GM19438 (cell line): ENCODE data around the gene ZMPSTE24.

Experiments
- ATAC-seq: cut with Tn5 transposase; IDR thresholded peaks from one replicate; pipeline ENCODE4 v1.9.1; 2021; ENCODE audit warnings: low read depth; ENCODE audit not compliant: unreplicated experiment

Gene ZMPSTE24

GRCh38 chr1:40302475-40302874 is 44.4 kb downstream of the ZMPSTE24 start:
- ATAC-seq = no peak

DNA sequence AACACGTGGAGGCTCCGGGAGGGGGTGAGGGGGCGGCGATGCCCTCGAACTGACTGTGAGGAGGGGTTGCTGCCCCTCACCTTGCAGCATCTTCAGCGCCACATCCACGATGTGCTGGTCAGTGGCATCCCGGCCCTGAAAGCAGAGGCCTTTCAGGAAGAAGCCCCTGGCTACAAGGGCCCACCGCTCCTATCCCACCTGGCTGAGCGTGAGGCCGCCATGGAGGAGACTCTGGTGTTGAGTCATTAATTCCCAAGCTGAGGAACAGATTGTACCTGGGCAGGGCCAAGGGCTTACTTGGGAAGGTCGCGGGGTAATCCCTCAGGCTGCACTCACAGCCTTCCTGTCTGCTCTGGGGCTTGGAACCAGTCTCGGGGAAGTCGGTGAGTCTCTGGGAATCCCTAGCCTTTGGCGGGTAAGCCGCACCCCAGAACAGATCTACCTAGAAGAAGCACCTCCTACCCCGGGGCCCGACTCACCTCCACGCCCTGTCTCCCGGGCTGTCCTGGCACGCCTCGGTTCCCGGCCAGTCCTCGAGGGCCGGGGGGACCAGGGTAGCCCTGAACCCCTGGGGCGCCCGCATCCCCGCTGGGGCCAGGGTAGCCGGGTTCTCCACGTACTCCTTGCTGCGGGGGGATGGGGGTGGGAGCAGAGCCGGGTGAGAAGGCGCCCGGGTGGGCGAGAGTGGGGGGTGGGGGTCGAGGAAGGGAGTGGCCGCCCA is 45.2 kb downstream of the ZMPSTE24 start:
- no peak for ATAC-seq

DNA sequence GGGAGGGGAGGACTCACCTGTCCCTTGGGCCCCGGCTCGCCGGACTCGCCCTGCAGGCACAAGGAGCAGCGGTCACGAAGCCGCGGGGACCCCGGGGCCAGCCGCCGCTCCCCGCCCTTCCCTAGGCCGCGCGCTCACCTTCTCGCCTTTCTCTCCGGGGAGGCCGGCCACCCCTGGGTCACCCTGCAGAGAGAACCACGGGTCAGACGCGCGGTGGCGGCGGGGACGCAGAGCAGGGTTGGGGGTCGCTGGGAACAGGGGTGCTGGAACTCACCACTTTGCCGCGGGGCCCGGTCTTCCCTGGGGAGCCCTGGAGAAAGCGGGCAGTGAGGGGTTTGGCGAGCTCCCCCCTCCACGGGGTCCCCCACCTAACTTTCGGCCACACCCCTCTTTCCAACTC is 45.8 kb downstream of the ZMPSTE24 start:
- ATAC-seq = no peak

GRCh38 chr1:40305451-40305850 is 47.4 kb downstream of the ZMPSTE24 start:
- no peak for ATAC-seq

DNA sequence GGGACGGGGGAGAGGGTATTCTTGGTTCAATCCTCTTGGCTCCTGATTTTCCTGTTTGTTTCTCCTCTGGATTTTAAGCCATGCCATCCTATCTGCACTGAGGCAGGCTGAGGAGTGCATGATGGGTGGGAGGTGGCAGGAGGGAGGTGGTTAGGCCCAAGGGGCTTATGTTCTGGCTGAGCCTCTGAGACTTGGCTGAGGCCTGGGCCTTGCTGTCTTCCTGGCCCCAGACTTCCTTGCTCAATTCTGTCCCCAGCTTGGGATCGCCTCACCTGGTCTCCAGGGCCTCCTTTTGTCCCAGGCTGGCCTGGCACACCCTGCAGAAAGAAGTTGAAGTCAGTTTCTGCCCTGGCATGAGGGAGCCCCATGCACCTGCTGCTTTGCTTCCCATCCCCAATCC is 47.8 kb downstream of the ZMPSTE24 start:
- no peak for ATAC-seq

DNA sequence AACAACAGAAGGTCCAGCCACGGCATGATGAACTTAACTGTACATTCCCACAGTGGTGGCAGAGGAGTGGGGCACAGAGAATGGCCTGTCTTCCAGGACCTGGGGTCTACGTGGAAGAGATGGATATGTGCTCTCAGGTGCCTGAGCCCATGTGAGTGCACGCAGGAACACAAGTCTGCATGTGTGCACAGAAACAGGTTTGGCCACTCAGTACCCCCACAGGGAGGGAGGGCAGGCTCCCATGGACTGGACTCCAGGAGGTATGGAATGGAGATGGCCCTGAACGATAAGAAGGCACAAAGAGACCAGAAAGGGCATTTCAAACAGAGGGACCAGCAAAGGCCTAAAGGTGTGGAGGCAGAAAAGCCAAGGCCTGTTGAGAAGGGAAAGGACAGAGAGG is 48.3 kb downstream of the ZMPSTE24 start:
- no peak for ATAC-seq

DNA sequence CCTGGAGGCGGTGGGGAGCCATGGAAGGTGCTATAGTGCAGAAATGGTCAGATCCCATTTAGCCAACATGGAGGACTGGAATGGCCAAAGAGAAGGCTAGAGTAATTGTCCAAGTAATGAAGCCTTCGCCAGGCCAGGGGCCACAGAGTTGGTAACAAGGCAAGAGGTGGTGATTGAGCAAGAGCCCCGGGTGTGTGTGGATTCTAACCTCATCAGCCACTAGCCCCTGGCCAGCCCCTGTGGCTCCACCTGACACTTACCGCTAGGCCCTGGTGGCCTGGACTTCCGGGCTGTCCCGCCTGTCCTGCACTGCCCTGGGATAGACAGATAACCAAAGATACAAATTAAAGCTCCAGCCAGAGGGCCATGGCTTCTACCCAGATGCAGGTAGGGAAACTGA is 49.1 kb downstream of the ZMPSTE24 start:
- ATAC-seq = no peak

DNA sequence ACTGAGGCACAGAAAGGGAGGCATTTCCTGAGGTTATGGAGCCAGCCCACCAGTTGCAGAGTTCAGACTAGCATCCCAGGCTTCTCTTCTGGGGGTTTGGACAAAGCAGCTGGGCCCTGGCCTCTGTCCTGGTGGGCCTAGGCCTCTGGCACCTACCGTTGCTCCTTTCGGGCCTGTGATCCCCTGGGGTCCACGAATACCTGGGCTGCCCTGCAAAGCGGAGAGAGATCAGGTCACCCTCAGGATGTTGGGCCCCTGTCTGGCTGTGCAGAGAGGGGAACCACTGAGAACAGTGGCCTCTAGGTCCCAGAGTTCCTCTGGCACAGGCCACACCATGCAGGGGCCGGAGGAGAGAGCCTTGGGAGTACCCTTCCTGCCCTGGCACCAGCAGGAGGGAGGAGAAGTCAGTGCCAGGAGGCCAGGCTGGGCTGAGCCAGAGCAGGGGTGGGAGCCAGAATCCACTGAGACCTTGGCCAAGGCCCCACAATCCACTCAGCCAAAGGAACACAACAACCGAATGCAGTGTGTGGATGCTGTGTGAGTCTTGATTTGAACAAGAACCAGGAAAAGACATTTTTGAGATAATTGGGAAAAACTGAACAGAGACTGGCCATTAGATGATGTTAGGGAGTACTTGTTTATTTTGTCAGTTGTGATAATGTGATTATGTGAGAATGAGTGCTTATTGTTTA is 50.1 kb downstream of the ZMPSTE24 start:
- no peak for ATAC-seq

GRCh38 chr1:40309374-40310128 is 51.5 kb downstream of the ZMPSTE24 start:
- no peak for ATAC-seq

DNA sequence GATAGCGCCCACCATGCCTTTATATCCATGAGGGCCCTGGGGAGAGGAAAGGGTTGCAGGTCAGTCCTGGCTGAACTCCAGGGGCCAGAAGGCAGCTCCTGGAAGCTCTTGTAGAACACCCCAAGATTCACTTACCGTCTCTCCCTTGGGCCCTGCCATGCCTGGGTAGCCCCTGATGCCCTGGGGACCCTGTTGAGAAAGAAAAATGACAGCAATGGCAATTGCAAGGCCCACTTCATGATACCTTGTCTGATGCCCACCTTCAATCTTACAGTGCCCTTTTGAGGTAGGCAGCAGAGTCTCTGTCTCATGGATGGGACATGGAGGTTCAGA is 52.1 kb downstream of the ZMPSTE24 start:
- no peak for ATAC-seq

GRCh38 chr1:40310983-40311642 is 53.1 kb downstream of the ZMPSTE24 start:
- ATAC-seq = no peak

GRCh38 chr1:40311692-40312091 is 53.7 kb downstream of the ZMPSTE24 start:
- no peak for ATAC-seq

DNA sequence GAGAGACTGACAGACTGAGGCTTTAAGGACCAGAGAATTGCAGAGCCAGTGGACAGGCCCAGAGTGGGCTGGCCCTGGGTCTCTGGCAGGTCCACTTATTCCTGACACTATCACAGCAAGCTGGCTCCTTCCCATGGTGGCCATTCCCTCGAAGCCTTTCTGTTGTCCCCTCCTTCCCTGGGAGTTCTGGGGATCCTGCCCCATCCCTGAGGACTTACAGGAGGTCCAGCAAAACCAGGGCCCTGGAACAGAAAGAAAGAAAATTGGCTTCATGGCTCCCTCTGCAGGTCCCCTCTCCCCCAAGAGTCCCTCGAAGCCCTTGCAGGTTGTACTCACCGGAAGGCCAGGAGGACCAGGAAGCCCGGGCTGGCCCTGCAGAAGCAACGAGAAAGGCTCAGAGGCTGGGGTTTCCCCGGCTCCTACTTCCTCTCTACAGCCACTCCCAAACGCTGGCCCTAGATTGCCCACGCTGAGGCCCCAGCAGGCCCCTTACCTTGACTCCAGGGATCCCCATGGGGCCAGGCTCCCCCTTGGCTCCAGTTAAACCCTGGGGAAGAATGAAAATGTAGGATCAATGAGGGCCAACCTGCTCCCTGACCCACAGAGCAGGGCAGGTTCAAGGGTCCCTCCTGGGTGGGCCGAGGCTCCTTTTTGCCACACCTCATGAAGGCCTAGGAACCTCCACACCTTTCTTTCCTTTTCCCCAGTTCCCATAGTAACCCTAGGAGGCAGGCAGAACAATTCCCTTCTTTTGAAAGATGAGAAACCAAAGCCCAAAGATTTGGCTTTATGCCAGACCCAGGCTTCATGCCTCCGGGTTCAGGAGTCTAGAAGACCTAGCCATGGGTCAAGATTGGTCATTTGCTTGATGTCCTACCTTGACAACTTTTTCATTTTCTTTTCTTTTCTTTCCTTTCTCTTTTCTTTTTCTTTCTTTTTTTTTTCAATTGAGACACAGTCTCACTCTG is 54.5 kb downstream of the ZMPSTE24 start:
- no peak for ATAC-seq

DNA sequence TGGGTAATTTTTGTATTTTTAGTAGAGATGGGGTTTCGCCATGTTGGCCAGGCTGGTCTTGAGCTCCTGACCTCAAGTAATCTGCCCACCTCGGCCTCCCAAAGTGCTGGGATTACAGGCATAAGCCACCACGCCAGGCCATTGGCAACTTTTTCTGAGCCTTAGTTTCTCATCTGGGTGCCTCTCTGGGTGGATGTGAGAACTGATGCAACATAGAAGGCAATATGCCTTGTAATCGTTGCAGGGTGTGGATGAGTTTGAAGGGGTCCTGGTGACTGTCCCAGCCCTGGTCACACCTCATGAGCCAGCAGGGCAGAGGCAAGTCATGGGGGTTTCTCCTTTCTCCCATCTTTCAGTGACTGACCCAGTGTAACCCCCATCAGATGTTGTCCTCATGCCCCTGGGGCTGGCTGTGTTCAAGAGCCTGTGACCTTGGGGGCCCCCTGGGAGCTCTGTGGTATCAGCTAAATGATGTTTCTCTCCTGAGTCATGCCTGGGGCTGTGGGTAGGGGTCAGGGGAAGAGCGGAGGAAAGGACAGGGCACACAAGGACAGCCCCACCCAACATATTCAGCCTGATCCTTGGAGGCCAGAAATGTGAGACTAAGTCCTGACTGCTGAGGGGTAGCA is 55.4 kb downstream of the ZMPSTE24 start:
- ATAC-seq = no peak

- ATAC-seq = no peak
Observed at GRCh38 chr1:40313958-40314720, 56.1 kb downstream of the ZMPSTE24 start.

DNA sequence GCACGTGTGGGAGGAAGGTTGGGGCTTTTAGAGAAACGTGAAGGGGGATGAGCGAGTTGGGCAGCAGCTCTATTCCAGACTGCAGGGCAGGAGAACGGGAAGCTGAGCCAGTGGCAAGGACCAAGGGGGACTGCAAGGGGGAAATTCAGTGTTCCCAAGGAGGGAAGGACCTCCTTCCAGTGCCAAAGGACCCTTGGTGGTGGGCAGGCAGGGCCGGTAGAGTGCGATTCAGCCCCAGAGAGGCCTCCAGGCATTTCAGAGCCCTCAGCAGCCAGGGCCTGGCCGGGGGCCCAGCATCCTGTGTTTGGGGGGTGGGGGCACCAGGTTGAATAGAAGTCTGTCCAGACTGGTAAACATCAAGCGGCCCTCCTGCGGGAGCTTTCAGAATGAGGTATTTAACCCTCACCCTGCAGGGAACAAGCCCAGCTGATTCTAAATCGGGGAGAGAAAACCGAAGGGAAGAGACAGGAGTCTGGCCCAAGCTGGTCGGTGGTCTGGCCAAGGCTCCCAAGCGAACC is 56.7 kb downstream of the ZMPSTE24 start:
- no peak for ATAC-seq

- peak; percentile 44 for ATAC-seq
Observed at GRCh38 chr1:40315239-40315794, 57.3 kb downstream of the ZMPSTE24 start.
